ENCODE data around the gene C1R. TPM values are rescaled to one million over a fixed set of nuclear protein-coding genes. Genes with fewer than 3 reads are reported as not detected.

Gene C1R
- total RNA-seq, 1 donor from 2014 or later, result 143 TPM

- no peak for DNase-seq
- no peak overlapping the region for H3K27ac ChIP-seq (replicated peaks)
- no peak overlapping the region for H3K4me3 ChIP-seq
- H3K4me1 ChIP-seq, result no peaks in the 10 kb centered on the region
- no peak for TF ChIP-seq CTCF (IDR thresholded peaks at IDR 0.05; ENCODE audit: borderline replicate concordance)
- no peaks in the 10 kb centered on the region for H3K27me3 ChIP-seq (ENCODE audit: low read depth)
- H3K36me3 ChIP-seq, result no peaks in the 10 kb centered on the region
- H3K9me3 ChIP-seq (replicated peaks), result no peaks in the 10 kb centered on the region
- intact Hi-C loops (cut with micrococcal nuclease), result no loop called here
Observed at GRCh38 chr12:7034464-7034863, 57.8 kb downstream of the C1R start.

DNA sequence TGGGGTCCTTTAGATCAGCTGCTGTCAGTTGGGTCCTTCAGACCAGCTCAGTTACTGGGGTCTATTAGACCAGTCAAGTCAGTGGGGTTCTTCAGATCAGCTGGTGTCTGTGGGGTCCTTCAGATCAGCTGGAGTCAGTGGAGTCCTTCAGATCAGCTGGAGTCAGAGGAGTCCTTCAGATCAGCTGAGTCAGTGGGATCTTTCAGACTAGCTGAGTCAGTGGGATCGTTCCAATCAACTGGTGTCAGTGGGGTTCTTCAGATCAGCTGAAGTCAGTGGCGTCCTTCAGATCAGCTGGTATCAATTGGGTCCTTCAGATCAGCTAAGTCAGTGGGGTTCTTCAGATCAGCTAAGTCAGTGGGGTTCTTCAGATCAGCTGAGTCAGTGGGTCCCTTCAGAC is 59.3 kb downstream of the C1R start:
- Histone ChIP-seq H3K27ac (replicated peaks) (no peak overlapping the region), H3K36me3 (no peaks in the 10 kb centered on the region), H3K4me1 (no peaks in the 10 kb centered on the region), H3K27me3 (ENCODE audit: low read depth) (no peaks in the 10 kb centered on the region), H3K9me3 (replicated peaks) (no peaks in the 10 kb centered on the region), H3K4me3 (no peak overlapping the region)
- DNase-seq, result no peak
- intact Hi-C loops (cut with micrococcal nuclease), result no loop called here
- no peak for TF ChIP-seq CTCF (IDR thresholded peaks at IDR 0.05; ENCODE audit: borderline replicate concordance)

DNA sequence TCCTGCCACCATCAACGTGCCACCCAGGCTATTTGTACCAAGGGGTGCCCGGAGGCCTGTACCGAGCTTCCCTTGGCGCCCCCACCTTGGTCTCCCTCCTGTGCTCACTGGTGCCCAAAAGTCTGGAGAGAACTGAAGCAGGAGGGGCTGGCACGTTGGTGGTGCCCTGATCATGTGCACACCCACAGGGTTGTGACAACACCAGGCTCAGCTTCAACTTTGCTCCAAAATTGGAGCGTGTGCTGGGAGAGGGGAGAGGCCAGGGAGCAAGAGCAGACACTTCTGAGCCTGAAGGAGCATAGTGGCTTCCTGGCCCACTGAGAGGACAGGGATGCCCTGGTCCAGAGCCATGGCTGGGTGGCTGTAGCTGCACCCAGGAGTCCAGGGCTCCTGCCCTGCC is 60.9 kb downstream of the C1R start:
- Histone ChIP-seq H3K4me1 (no peaks in the 10 kb centered on the region), H3K27ac (replicated peaks) (no peak overlapping the region), H3K4me3 (no peak overlapping the region), H3K27me3 (ENCODE audit: low read depth) (no peaks in the 10 kb centered on the region), H3K9me3 (replicated peaks) (no peaks in the 10 kb centered on the region), H3K36me3 (no peaks in the 10 kb centered on the region)
- DNase-seq, result no peak
- TF ChIP-seq CTCF (IDR thresholded peaks at IDR 0.05; ENCODE audit: borderline replicate concordance), result no peak
- intact Hi-C loops (cut with micrococcal nuclease), result no loop called here

Other genes with a start within 250 kb of the C1R start
- gene CDCA3, start 241.2 kb downstream of the C1R start, total RNA-seq, result 0.55 TPM
- gene USP5, start 240.3 kb downstream of the C1R start, total RNA-seq, result 73.6 TPM
- 753 TPM for gene TPI1, start 224.9 kb downstream of the C1R start, total RNA-seq
- gene SPSB2, start 219.1 kb downstream of the C1R start, total RNA-seq, result 3.2 TPM
- gene LRRC23, start 187.6 kb downstream of the C1R start, total RNA-seq, result 11.6 TPM
- 14.8 TPM for gene ENO2, start 177.9 kb downstream of the C1R start, total RNA-seq
- 71.4 TPM for gene ATN1, start 164.5 kb downstream of the C1R start, total RNA-seq
- gene RNU7-1, start 148.6 kb downstream of the C1R start, total RNA-seq, result not detected
- gene C12orf57, start 148.4 kb downstream of the C1R start, total RNA-seq, result 227 TPM
- 6.7 TPM for gene PTPN6, start 141.1 kb downstream of the C1R start, total RNA-seq
- gene PHB2, start 121.8 kb downstream of the C1R start, total RNA-seq, result 142 TPM
- 44.3 TPM for gene EMG1, start 121.5 kb downstream of the C1R start, total RNA-seq
- 35.1 TPM for gene LPCAT3, start 74.0 kb downstream of the C1R start, total RNA-seq
- 108 TPM for gene C1S, start 31.7 kb downstream of the C1R start, total RNA-seq
- 8.1 TPM for gene C1RL, start 16.8 kb upstream of the C1R start, total RNA-seq
- gene RBP5, start 36.4 kb upstream of the C1R start, total RNA-seq, result 0.47 TPM
- 4.6 TPM for gene CLSTN3, start 37.9 kb upstream of the C1R start, total RNA-seq
- 33.5 TPM for gene PEX5, start 97.2 kb upstream of the C1R start, total RNA-seq
- gene ACSM4, start 211.6 kb upstream of the C1R start, total RNA-seq, result not detected